Measurements from ENCODE around the gene MYNN.

GRCh38 chr3:169754711-169755110, 18.5 kb upstream of the MYNN start:
- TF ChIP-seq MYC (IDR thresholded peaks at IDR 0.05; ENCODE audit: low read depth, low read length) (no peak), POLR2A (IDR thresholded peaks at IDR 0.05; ENCODE audit: low read depth, low read length) (no peak), JUN (IDR thresholded peaks at IDR 0.05; ENCODE audit: borderline replicate concordance, insufficient read depth, insufficient read length, low read depth) (no peak), MAX (IDR thresholded peaks at IDR 0.05; ENCODE audit: insufficient read depth, insufficient read length) (no peak), POLR2AphosphoS5 (IDR thresholded peaks at IDR 0.05; ENCODE audit: insufficient read depth, low read depth, low read length) (no peak), EZH2 (IDR thresholded peaks at IDR 0.05; ENCODE audit: borderline replicate concordance, low read depth, low read length, severe bottlenecking) (no peak), FOS (IDR thresholded peaks at IDR 0.05; ENCODE audit: borderline replicate concordance, insufficient read depth, low read length) (no peak), GATA2 (IDR thresholded peaks at IDR 0.05; ENCODE audit: insufficient read depth, insufficient read length, low read depth, low read length) (no peak)
- TF ChIP-seq, protein P1, sequence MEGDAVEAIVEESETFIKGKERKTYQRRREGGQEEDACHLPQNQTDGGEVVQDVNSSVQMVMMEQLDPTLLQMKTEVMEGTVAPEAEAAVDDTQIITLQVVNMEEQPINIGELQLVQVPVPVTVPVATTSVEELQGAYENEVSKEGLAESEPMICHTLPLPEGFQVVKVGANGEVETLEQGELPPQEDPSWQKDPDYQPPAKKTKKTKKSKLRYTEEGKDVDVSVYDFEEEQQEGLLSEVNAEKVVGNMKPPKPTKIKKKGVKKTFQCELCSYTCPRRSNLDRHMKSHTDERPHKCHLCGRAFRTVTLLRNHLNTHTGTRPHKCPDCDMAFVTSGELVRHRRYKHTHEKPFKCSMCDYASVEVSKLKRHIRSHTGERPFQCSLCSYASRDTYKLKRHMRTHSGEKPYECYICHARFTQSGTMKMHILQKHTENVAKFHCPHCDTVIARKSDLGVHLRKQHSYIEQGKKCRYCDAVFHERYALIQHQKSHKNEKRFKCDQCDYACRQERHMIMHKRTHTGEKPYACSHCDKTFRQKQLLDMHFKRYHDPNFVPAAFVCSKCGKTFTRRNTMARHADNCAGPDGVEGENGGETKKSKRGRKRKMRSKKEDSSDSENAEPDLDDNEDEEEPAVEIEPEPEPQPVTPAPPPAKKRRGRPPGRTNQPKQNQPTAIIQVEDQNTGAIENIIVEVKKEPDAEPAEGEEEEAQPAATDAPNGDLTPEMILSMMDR (IDR thresholded peaks at IDR 0.05; ENCODE audit: extremely low read depth in 1 of 2, insufficient read depth in 1 of 2, low read depth in 1 of 2, low read length in 2 of 2), result no peak

All from endothelial cell of umbilical vein (primary cell).